Stimulated activated memory B cell treated with anti-CD40 and anti-IgM and Interleukin-4, amounts not matched to agents 10 μg/mL and 1 μg/mL and 100 μg/mL, for 72 hours (primary cell): ENCODE data around the gene COQ9.
"Not testable (repeated sequence)": the region's sequence is repeated elsewhere in the genome, so short reads cannot be mapped to it uniquely, and the experiment has no call there.

Experiments
- ATAC-seq: fragments of 150-1000 bp; cut with Tn5 transposase; 2 replicates; pipeline ENCODE4 v1.10.0; 2021
- H3K27ac Mint-ChIP-seq: one replicate; pipeline ENCODE4 v1.8.0; 2022; ENCODE audit warnings: mild to moderate bottlenecking, mixed read lengths
- H3K27me3 Mint-ChIP-seq: one replicate; pipeline ENCODE4 v1.8.0; 2022; ENCODE audit warnings: mixed read lengths
- H3K36me3 Mint-ChIP-seq: one replicate; pipeline ENCODE4 v1.8.0; 2022; ENCODE audit warnings: mixed read lengths
- H3K4me1 Mint-ChIP-seq: one replicate; pipeline ENCODE4 v1.8.0; 2022; ENCODE audit warnings: mixed read lengths
- H3K4me3 Mint-ChIP-seq: one replicate; pipeline ENCODE4 v1.8.0; 2022; ENCODE audit warnings: mild to moderate bottlenecking, moderate library complexity, mixed read lengths
- H3K9me3 Mint-ChIP-seq: one replicate; pipeline ENCODE4 v1.8.0; 2022; ENCODE audit warnings: mixed read lengths

COQ9 gene

GRCh38 chr16:57447186-57447962 is at the start of gene COQ9, which contains the start of gene CIAPIN1:
COQ9 (plus strand) TSS chr16:57447479; CDS start chr16:57447506, 27 bp downstream.
CIAPIN1 (minus strand) TSS chr16:57447385; CDS start chr16:57440928, 6,457 bp downstream.
- Mint-ChIP-seq H3K36me3 (peaks cover 10% of the 10 kb centered on the region), H3K4me1 (peaks cover 20% of the 10 kb centered on the region), H3K27ac (peak within 1 kb of the TSS; percentile 95), H3K9me3 (no peaks in the 10 kb centered on the region), H3K27me3 (no peaks in the 10 kb centered on the region), H3K4me3 (peak within 1 kb of the TSS; percentile 95)
- peak; percentile 100 for ATAC-seq

- H3K27ac Mint-ChIP-seq, H3K4me3 Mint-ChIP-seq, ATAC-seq, H3K9me3 Mint-ChIP-seq, H3K27me3 Mint-ChIP-seq, H3K36me3 Mint-ChIP-seq: not testable (repeated sequence)
- peaks cover 29% of the 10 kb centered on the region for H3K4me1 Mint-ChIP-seq
These were observed 49.8 kb upstream of the COQ9 start for GRCh38 chr16:57397493-57397892.

GRCh38 chr16:57401943-57402640 is 45.2 kb upstream of the COQ9 start:
- Mint-ChIP-seq H3K9me3 (no peaks in the 10 kb centered on the region), H3K4me3 (no peak overlapping the region), H3K4me1 (peaks cover 45% of the 10 kb centered on the region), H3K27ac (peak overlapping the region; percentile 36), H3K27me3 (no peaks in the 10 kb centered on the region), H3K36me3 (no peaks in the 10 kb centered on the region)
- no peak for ATAC-seq

GRCh38 chr16:57403965-57404817 is 43.1 kb upstream of the COQ9 start, which contains the start of gene CCL17:
CCL17 (plus strand) TSS chr16:57404767; CDS start chr16:57413933, 9,166 bp downstream.
- no peak for ATAC-seq
- no peak within 1 kb of the TSS for H3K4me3 Mint-ChIP-seq
- no peaks in the 10 kb centered on the region for H3K36me3 Mint-ChIP-seq

GRCh38 chr16:57405097-57405496 is 42.2 kb upstream of the COQ9 start:
- peak overlapping the region; percentile 58 for H3K27ac Mint-ChIP-seq
- ATAC-seq: no peak
- H3K4me1 Mint-ChIP-seq: peaks cover 40% of the 10 kb centered on the region
- no peaks in the 10 kb centered on the region for H3K27me3 Mint-ChIP-seq
- no peaks in the 10 kb centered on the region for H3K36me3 Mint-ChIP-seq
- no peaks in the 10 kb centered on the region for H3K9me3 Mint-ChIP-seq
- no peak overlapping the region for H3K4me3 Mint-ChIP-seq

More at GRCh38 chr16:57403965-57404817, 43.1 kb upstream of the COQ9 start, which contains the start of gene CCL17:
- Mint-ChIP-seq H3K4me1 (peaks cover 43% of the 10 kb centered on the region), H3K27me3 (no peaks in the 10 kb centered on the region), H3K9me3 (no peaks in the 10 kb centered on the region), H3K27ac (peak within 1 kb of the TSS; percentile 58)

GRCh38 chr16:57406881-57407280 is 40.4 kb upstream of the COQ9 start:
- Mint-ChIP-seq H3K9me3 (no peaks in the 10 kb centered on the region), H3K4me1 (peaks cover 47% of the 10 kb centered on the region), H3K27ac (no peak overlapping the region), H3K4me3 (no peak overlapping the region), H3K36me3 (no peaks in the 10 kb centered on the region), H3K27me3 (no peaks in the 10 kb centered on the region)
- no peak for ATAC-seq

- ATAC-seq: no peak
- H3K27ac Mint-ChIP-seq: no peak overlapping the region
- no peak overlapping the region for H3K4me3 Mint-ChIP-seq
- peaks cover 53% of the 10 kb centered on the region for H3K4me1 Mint-ChIP-seq
- no peaks in the 10 kb centered on the region for H3K27me3 Mint-ChIP-seq
- H3K9me3 Mint-ChIP-seq: no peaks in the 10 kb centered on the region
- no peaks in the 10 kb centered on the region for H3K36me3 Mint-ChIP-seq
These were observed 39.5 kb upstream of the COQ9 start for GRCh38 chr16:57407521-57408353.

GRCh38 chr16:57409065-57409464 is 38.2 kb upstream of the COQ9 start:
- peak overlapping the region; percentile 89 for H3K27ac Mint-ChIP-seq
- H3K27me3 Mint-ChIP-seq: no peaks in the 10 kb centered on the region
- no peak for ATAC-seq
- peak overlapping the region; percentile 2 for H3K4me3 Mint-ChIP-seq
- H3K4me1 Mint-ChIP-seq: peaks cover 64% of the 10 kb centered on the region
- H3K9me3 Mint-ChIP-seq: no peaks in the 10 kb centered on the region
- peaks cover 6% of the 10 kb centered on the region for H3K36me3 Mint-ChIP-seq

GRCh38 chr16:57409870-57410587 is 37.2 kb upstream of the COQ9 start:
- Mint-ChIP-seq H3K36me3 (peaks cover 14% of the 10 kb centered on the region), H3K4me1 (peaks cover 65% of the 10 kb centered on the region), H3K27ac (peak overlapping the region; percentile 89), H3K4me3 (no peak overlapping the region), H3K9me3 (no peaks in the 10 kb centered on the region), H3K27me3 (no peaks in the 10 kb centered on the region)
- no peak for ATAC-seq

- H3K4me1 Mint-ChIP-seq: peaks cover 73% of the 10 kb centered on the region
- peaks cover 28% of the 10 kb centered on the region for H3K36me3 Mint-ChIP-seq
- peak; percentile 64 for ATAC-seq
- peak overlapping the region; percentile 55 for H3K4me3 Mint-ChIP-seq
- no peaks in the 10 kb centered on the region for H3K9me3 Mint-ChIP-seq
- H3K27me3 Mint-ChIP-seq: no peaks in the 10 kb centered on the region
- peak overlapping the region; percentile 89 for H3K27ac Mint-ChIP-seq
These were observed 35.8 kb upstream of the COQ9 start for GRCh38 chr16:57411362-57411976.

GRCh38 chr16:57412584-57412983 is 34.7 kb upstream of the COQ9 start:
- Mint-ChIP-seq H3K27me3 (no peaks in the 10 kb centered on the region), H3K4me3 (peak overlapping the region; percentile 85)

GRCh38 chr16:57413301-57413730 is 34.0 kb upstream of the COQ9 start:
- no peaks in the 10 kb centered on the region for H3K9me3 Mint-ChIP-seq
- H3K4me3 Mint-ChIP-seq: peak overlapping the region; percentile 85
- H3K27me3 Mint-ChIP-seq: no peaks in the 10 kb centered on the region
- H3K4me1 Mint-ChIP-seq: peaks cover 90% of the 10 kb centered on the region
- peaks cover 32% of the 10 kb centered on the region for H3K36me3 Mint-ChIP-seq
- peak overlapping the region; percentile 89 for H3K27ac Mint-ChIP-seq
- peak; percentile 87 for ATAC-seq

More at GRCh38 chr16:57412584-57412983, 34.7 kb upstream of the COQ9 start:
- Mint-ChIP-seq H3K27ac (peak overlapping the region; percentile 89), H3K9me3 (no peaks in the 10 kb centered on the region), H3K4me1 (peaks cover 84% of the 10 kb centered on the region), H3K36me3 (peaks cover 32% of the 10 kb centered on the region)
- no peak for ATAC-seq

GRCh38 chr16:57413733-57414132 is 33.5 kb upstream of the COQ9 start:
- H3K27ac Mint-ChIP-seq: peak overlapping the region; percentile 89
- H3K36me3 Mint-ChIP-seq: peaks cover 32% of the 10 kb centered on the region
- peak; percentile 60 for ATAC-seq
- H3K27me3 Mint-ChIP-seq: no peaks in the 10 kb centered on the region
- H3K9me3 Mint-ChIP-seq: no peaks in the 10 kb centered on the region
- peaks cover 94% of the 10 kb centered on the region for H3K4me1 Mint-ChIP-seq
- peak overlapping the region; percentile 85 for H3K4me3 Mint-ChIP-seq
